RWPE2 (cell line): ENCODE data around the gene ACAP3.
A peak's percentile ranks its signal among the peaks of the same experiment; 100 is the strongest.

Experiments
- ATAC-seq: fragments of 200-7000 bp; cut with Tn5 transposase; 3 replicates; pipeline ENCODE4 v1.9.1; 2021; ENCODE audit warnings: low read depth
- DNase-seq: peaks from one replicate; pipeline ENCODE4 v3.0.0-alpha.2; 2020; ENCODE audit warnings: low spot score
- H3K27ac ChIP-seq: fragments of 450-650 bp; 2 replicates; pipeline ENCODE4 v1.5.1; 2017; ENCODE audit warnings: mild to moderate bottlenecking; ENCODE audit not compliant: poor library complexity, severe bottlenecking
- H3K27me3 ChIP-seq: fragments of 250-450 bp; sonication (Bioruptor Pico); 2 replicates; pipeline ENCODE4 v1.5.1; 2021; ENCODE audit warnings: mild to moderate bottlenecking, moderate library complexity; ENCODE audit not compliant: insufficient read depth, poor library complexity, severe bottlenecking
- H3K36me3 ChIP-seq: fragments of 250-450 bp; sonication (Bioruptor Pico); 2 replicates; pipeline ENCODE4 v1.5.1; 2020; ENCODE audit warnings: low read depth, mild to moderate bottlenecking, moderate library complexity
- H3K4me1 ChIP-seq: fragments of 250-450 bp; sonication (Bioruptor Pico); 2 replicates; pipeline ENCODE4 v1.5.1; 2021; ENCODE audit warnings: mild to moderate bottlenecking, moderate library complexity; ENCODE audit not compliant: insufficient read depth, poor library complexity, severe bottlenecking
- H3K4me3 ChIP-seq: fragments of 250-450 bp; sonication (Bioruptor Pico); 2 replicates; pipeline ENCODE4 v1.5.1; 2021; ENCODE audit warnings: mild to moderate bottlenecking, moderate library complexity; ENCODE audit not compliant: severe bottlenecking
- H3K9me3 ChIP-seq: fragments of 250-450 bp; sonication (Bioruptor Pico); 2 replicates; pipeline ENCODE4 v1.5.1; 2021; ENCODE audit warnings: mild to moderate bottlenecking, moderate library complexity; ENCODE audit not compliant: severe bottlenecking
- CTCF ChIP-seq: fragments of 450-650 bp; IDR thresholded peaks from one replicate; pipeline ENCODE4 v1.5.1; 2017; ENCODE audit warnings: mild to moderate bottlenecking, moderate library complexity; ENCODE audit not compliant: poor library complexity, severe bottlenecking

The ACAP3 gene

GRCh38 chr1:1285611-1286311 lies 22.0 kb downstream of the ACAP3 start:
- no peak overlapping the region for H3K4me3 ChIP-seq
- no peak overlapping the region for H3K27ac ChIP-seq
- H3K9me3 ChIP-seq = no peaks in the 10 kb centered on the region
- no peaks in the 10 kb centered on the region for H3K36me3 ChIP-seq
- no peak for DNase-seq
- no peaks in the 10 kb centered on the region for H3K27me3 ChIP-seq
- ATAC-seq = peak; percentile 32
- no peak for TF ChIP-seq CTCF
- no peaks in the 10 kb centered on the region for H3K4me1 ChIP-seq

- Histone ChIP-seq H3K27ac (no peak overlapping the region), H3K4me3 (no peak overlapping the region), H3K9me3 (no peaks in the 10 kb centered on the region), H3K4me1 (no peaks in the 10 kb centered on the region), H3K36me3 (no peaks in the 10 kb centered on the region), H3K27me3 (no peaks in the 10 kb centered on the region)
- DNase-seq (no peak), ATAC-seq (peak; percentile 4; the same call in 1 of the 3 replicates)
- no peak for TF ChIP-seq CTCF
Measured at GRCh38 chr1:1285102-1285571, 22.6 kb downstream of the ACAP3 start.

GRCh38 chr1:1284221-1285101 lies 23.3 kb downstream of the ACAP3 start:
- Histone ChIP-seq H3K4me1 (no peaks in the 10 kb centered on the region), H3K27ac (no peak overlapping the region), H3K9me3 (no peaks in the 10 kb centered on the region), H3K27me3 (no peaks in the 10 kb centered on the region), H3K4me3 (no peak overlapping the region), H3K36me3 (no peaks in the 10 kb centered on the region)
- DNase-seq (no peak), ATAC-seq (no peak)
- no peak for TF ChIP-seq CTCF

- no peak for DNase-seq
Measured at GRCh38 chr1:1283821-1284220, 23.9 kb downstream of the ACAP3 start.

More at GRCh38 chr1:1283821-1284220, 23.9 kb downstream of the ACAP3 start:
- Histone ChIP-seq H3K4me1 (no peaks in the 10 kb centered on the region), H3K36me3 (no peaks in the 10 kb centered on the region), H3K9me3 (no peaks in the 10 kb centered on the region), H3K27me3 (no peaks in the 10 kb centered on the region), H3K27ac (no peak overlapping the region), H3K4me3 (no peak overlapping the region)
- no peak for TF ChIP-seq CTCF
- peak; percentile 15; the same call in 1 of the 3 replicates for ATAC-seq
